Progenitor cell of endocrine pancreas (in vitro differentiated cells): ENCODE results near the gene AMN. TPM values are rescaled to one million over a fixed set of nuclear protein-coding genes. Genes with fewer than 3 reads are reported as not detected.

Source experiments
- DNase-seq: peaks from one replicate; pipeline ENCODE4 v3.0.0; 2021; ENCODE audit warnings: low spot score; ENCODE audit not compliant: unreplicated experiment
- H3K27ac Mint-ChIP-seq: 2 replicates; pipeline ENCODE4 v1.8.0; 2021; ENCODE audit warnings: mild to moderate bottlenecking, moderate library complexity, mixed read lengths
- H3K27me3 Mint-ChIP-seq: 2 replicates; pipeline ENCODE4 v1.8.0; 2021; ENCODE audit warnings: mixed read lengths
- H3K36me3 Mint-ChIP-seq: 2 replicates; pipeline ENCODE4 v1.8.0; 2022; ENCODE audit warnings: mixed read lengths; ENCODE audit not compliant: insufficient read depth
- H3K4me1 Mint-ChIP-seq: 2 replicates; pipeline ENCODE4 v1.8.0; 2021; ENCODE audit warnings: low read depth, mixed read lengths
- H3K4me3 Mint-ChIP-seq: 2 replicates; pipeline ENCODE4 v1.8.0; 2021; ENCODE audit warnings: low read depth, mild to moderate bottlenecking, moderate library complexity, mixed read lengths
- H3K9me3 Mint-ChIP-seq: 2 replicates; pipeline ENCODE4 v1.8.0; 2021; ENCODE audit warnings: low read depth, mixed read lengths
- CTCF ChIP-seq: fragments of 200-600 bp; sonication (generic); IDR thresholded peaks from one replicate; pipeline ENCODE4 v1.5.0; 2021; ENCODE audit warnings: antibody characterized with exemption, mild to moderate bottlenecking; ENCODE audit not compliant: unreplicated experiment
- total RNA-seq: library from RNA; stranded (reverse); gene quantifications from 2 replicates; pipeline ENCODE4 v1.2.1, GENCODE V29; 2021

The AMN gene
- total RNA-seq, 1 donor from 2014 or later: 2.5 TPM

- no peak overlapping the region for H3K27ac Mint-ChIP-seq
Observed at GRCh38 chr14:102955636-102956408, 33.4 kb downstream of the AMN start.

GRCh38 chr14:102957222-102957621 is 34.8 kb downstream of the AMN start:
- no peak for DNase-seq
- no peak for TF ChIP-seq CTCF
- Mint-ChIP-seq H3K27ac (no peak overlapping the region), H3K27me3 (no peaks in the 10 kb centered on the region), H3K9me3 (no peaks in the 10 kb centered on the region), H3K4me3 (no peak overlapping the region), H3K4me1 (no peaks in the 10 kb centered on the region), H3K36me3 (peaks cover 34% of the 10 kb centered on the region)

More at GRCh38 chr14:102955636-102956408, 33.4 kb downstream of the AMN start:
- Mint-ChIP-seq H3K4me1 (no peaks in the 10 kb centered on the region), H3K4me3 (no peak overlapping the region), H3K9me3 (no peaks in the 10 kb centered on the region), H3K36me3 (peaks cover 35% of the 10 kb centered on the region), H3K27me3 (no peaks in the 10 kb centered on the region)
- no peak for TF ChIP-seq CTCF
- no peak for DNase-seq

GRCh38 chr14:102958461-102958860 is 36.0 kb downstream of the AMN start:
- DNase-seq: no peak
- Mint-ChIP-seq H3K36me3 (peaks cover 36% of the 10 kb centered on the region), H3K4me3 (no peak overlapping the region), H3K9me3 (no peaks in the 10 kb centered on the region), H3K27me3 (no peaks in the 10 kb centered on the region), H3K4me1 (no peaks in the 10 kb centered on the region), H3K27ac (no peak overlapping the region)
- TF ChIP-seq CTCF: no peak

GRCh38 chr14:102962111-102962627 is 39.7 kb downstream of the AMN start:
- peaks cover 38% of the 10 kb centered on the region for H3K36me3 Mint-ChIP-seq

More at GRCh38 chr14:102962111-102962627, 39.7 kb downstream of the AMN start:
- Mint-ChIP-seq H3K4me1 (no peaks in the 10 kb centered on the region), H3K27me3 (no peaks in the 10 kb centered on the region), H3K9me3 (no peaks in the 10 kb centered on the region), H3K4me3 (no peak overlapping the region), H3K27ac (no peak overlapping the region)
- no peak for DNase-seq
- TF ChIP-seq CTCF: no peak
